NB4 (cell line): ENCODE results near the gene GRID2.

ENCODE experiments used
- DNase-seq: peaks from one replicate; pipeline ENCODE4 v3.0.0; 2010; ENCODE audit warnings: low read depth
- H3K4me3 ChIP-seq: one replicate; pipeline ENCODE4 v1.5.1; 2011; ENCODE audit warnings: mild to moderate bottlenecking, low read depth, low read length, moderate library complexity
- MYC ChIP-seq: IDR thresholded peaks from 2 replicates; pipeline ENCODE4 v1.6.1; 2011; ENCODE audit warnings: low read depth, low read length
- POLR2A ChIP-seq: IDR thresholded peaks from 2 replicates; pipeline ENCODE4 v1.6.1; 2011; ENCODE audit warnings: mild to moderate bottlenecking; ENCODE audit not compliant: insufficient read length; ENCODE audit errors: extremely low read depth
- TF ChIP-seq, protein P1 (sequence below): IDR thresholded peaks from 2 replicates; pipeline ENCODE4 v1.6.1; 2011; ENCODE audit warnings: low read depth, low read length
- TF ChIP-seq, protein P2 (sequence below): IDR thresholded peaks from one replicate; pipeline ENCODE4 v1.5.1; 2012; ENCODE audit warnings: low read depth, low read length

The GRID2 gene

DNA sequence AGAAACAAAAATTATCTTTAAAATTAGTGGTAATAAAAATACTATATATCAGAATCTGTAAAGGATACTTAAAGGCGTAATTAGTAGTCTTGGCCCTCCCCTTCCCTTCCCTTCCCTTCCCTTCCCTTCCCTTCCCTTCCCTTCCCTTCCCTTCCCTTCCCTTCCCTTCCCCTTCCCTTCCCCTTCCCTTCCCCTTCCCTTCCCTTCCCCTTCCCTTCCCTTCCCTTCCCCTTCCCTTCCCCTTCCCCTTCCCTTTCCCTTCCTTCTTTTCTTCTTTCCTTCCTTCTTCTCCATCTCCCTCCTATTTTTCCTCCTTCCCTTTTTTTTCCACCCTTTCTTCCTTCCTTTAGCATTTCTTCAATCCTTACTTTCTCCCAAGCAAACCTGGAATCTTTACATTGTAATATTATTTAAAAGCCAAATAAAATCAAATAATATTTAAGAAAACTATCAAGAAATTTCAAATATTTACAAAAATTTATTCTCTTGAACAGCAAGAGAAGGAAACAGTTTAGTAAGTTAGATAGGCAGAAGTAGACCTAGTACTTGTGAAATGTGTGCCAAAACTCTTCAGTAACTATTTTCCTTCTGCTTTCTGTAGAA is 1145.0 kb downstream of the GRID2 start:
- no peak for DNase-seq
- TF ChIP-seq POLR2A (no peak), MYC (no peak)
- TF ChIP-seq, protein P1, sequence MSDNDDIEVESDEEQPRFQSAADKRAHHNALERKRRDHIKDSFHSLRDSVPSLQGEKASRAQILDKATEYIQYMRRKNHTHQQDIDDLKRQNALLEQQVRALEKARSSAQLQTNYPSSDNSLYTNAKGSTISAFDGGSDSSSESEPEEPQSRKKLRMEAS = no peak
- TF ChIP-seq, protein P2, sequence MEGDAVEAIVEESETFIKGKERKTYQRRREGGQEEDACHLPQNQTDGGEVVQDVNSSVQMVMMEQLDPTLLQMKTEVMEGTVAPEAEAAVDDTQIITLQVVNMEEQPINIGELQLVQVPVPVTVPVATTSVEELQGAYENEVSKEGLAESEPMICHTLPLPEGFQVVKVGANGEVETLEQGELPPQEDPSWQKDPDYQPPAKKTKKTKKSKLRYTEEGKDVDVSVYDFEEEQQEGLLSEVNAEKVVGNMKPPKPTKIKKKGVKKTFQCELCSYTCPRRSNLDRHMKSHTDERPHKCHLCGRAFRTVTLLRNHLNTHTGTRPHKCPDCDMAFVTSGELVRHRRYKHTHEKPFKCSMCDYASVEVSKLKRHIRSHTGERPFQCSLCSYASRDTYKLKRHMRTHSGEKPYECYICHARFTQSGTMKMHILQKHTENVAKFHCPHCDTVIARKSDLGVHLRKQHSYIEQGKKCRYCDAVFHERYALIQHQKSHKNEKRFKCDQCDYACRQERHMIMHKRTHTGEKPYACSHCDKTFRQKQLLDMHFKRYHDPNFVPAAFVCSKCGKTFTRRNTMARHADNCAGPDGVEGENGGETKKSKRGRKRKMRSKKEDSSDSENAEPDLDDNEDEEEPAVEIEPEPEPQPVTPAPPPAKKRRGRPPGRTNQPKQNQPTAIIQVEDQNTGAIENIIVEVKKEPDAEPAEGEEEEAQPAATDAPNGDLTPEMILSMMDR = no peak
- H3K4me3 ChIP-seq = no peak overlapping the region

GRCh38 chr4:93451954-93452353 is 1148.2 kb downstream of the GRID2 start:
- TF ChIP-seq POLR2A (no peak), MYC (no peak)
- TF ChIP-seq, protein P2 = no peak
- TF ChIP-seq, protein P1 = no peak
- no peak for DNase-seq

GRCh38 chr4:93461541-93461940 is 1157.8 kb downstream of the GRID2 start:
- TF ChIP-seq POLR2A = no peak
- no peak overlapping the region for H3K4me3 ChIP-seq
- DNase-seq = no peak

More at GRCh38 chr4:93451954-93452353, 1148.2 kb downstream of the GRID2 start:
- no peak overlapping the region for H3K4me3 ChIP-seq

GRCh38 chr4:93466446-93466845 is 1162.7 kb downstream of the GRID2 start:
- no peak overlapping the region for H3K4me3 ChIP-seq
- no peak for DNase-seq
- TF ChIP-seq, protein P1 = no peak
- TF ChIP-seq POLR2A = no peak
- no peak for TF ChIP-seq MYC
- TF ChIP-seq, protein P2 = no peak

GRCh38 chr4:93467484-93468155 is 1163.9 kb downstream of the GRID2 start:
- no peak overlapping the region for H3K4me3 ChIP-seq
- TF ChIP-seq, protein P2 = no peak
- TF ChIP-seq POLR2A (no peak), MYC (no peak)
- TF ChIP-seq, protein P1 = no peak
- no peak for DNase-seq

DNA sequence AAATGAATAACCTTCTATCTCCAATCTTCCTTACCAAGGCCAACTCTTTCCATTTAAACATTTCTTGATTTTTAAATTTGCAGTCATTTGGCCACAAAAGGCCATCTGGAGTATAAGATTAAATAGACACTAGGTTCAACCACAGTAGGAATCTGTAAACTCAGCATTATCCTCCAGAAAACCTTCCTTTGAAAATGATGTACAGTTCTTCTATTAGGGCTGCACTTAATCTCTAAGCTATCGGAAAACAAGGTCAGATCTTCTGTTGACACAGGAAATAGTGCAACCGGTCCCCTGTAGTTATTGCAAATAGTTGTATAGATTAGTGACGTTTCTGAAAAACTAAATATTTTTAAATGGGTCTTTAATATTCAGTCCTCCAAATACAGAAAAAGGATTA is 1165.8 kb downstream of the GRID2 start:
- DNase-seq = no peak
- H3K4me3 ChIP-seq = no peak overlapping the region
- TF ChIP-seq, protein P1 = no peak
- TF ChIP-seq POLR2A (no peak), MYC (no peak)
